Non-pigmented ciliary epithelial cell (primary cell): Measurements from ENCODE around the gene DPH6.
"Not testable (repeated sequence)": the region's sequence is repeated elsewhere in the genome, so short reads cannot be mapped to it uniquely, and the experiment has no call there.

Experiments used
- DNase-seq: peaks from one replicate; pipeline ENCODE4 v3.0.0-alpha.2; 2010; ENCODE audit warnings: low read depth

The DPH6 gene, protein sequence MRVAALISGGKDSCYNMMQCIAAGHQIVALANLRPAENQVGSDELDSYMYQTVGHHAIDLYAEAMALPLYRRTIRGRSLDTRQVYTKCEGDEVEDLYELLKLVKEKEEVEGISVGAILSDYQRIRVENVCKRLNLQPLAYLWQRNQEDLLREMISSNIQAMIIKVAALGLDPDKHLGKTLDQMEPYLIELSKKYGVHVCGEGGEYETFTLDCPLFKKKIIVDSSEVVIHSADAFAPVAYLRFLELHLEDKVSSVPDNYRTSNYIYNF

DNA sequence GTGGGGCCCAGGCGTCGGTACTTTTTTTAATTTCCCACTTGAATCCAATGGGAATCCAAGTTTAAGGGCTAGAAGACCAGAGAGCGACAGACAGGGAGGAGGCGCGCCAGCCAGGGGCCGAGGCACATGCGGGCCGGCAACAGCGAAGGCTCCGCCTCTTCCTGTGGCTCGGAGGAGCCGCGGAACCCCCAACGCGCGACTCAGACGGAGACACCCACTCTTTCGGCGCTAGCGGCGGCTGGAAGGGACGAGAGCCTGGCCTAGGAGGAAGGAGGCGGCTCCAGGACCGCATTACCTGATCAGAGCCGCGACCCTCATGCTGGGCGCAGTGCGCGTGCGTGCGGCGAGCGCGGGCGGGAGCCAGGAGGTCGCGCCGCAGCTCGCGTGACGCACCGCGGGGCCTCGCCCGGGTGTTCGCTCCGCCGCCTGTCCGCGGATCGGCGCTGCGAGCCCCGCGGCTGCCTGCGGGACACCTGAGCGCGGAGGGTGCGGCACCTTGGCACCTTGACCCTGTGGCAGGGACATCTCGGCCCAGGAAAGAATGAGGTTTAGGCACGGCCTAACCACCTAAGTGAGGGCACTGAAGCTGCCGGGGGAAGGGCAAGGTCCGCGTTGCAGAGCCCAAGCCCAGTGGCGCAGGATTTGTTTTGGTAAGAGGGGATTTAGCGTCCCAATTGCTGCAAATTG lies at the start of gene DPH6:
DPH6 (minus strand) TSS at position 342 of the 687 bp plus-strand sequence; CDS start at position 318, 24 bp downstream.
- DNase-seq = peak; percentile 31

- DNase-seq = no peak
These were observed 49.7 kb upstream of the DPH6 start for GRCh38 chr15:35595656-35596055.

DNA sequence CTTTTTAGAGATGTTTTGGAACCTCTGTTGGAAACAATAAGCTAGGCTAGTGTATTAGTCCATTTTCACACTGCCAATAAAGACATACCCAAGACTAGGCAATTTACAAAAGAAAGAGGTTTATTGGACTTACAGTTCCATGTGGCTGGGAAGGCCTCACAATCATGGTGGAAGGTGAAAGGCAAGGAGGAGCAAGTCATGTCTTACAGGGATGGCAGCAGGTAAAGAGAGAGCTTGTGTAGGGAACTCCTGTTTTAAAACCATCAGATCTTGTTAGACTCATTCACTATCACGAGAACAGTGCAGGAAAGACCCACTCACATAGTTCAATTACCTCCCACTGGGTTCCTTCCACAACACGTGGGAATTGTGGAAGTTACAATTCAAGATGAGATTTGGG lies 46.0 kb upstream of the DPH6 start:
- not testable (repeated sequence) for DNase-seq

DNA sequence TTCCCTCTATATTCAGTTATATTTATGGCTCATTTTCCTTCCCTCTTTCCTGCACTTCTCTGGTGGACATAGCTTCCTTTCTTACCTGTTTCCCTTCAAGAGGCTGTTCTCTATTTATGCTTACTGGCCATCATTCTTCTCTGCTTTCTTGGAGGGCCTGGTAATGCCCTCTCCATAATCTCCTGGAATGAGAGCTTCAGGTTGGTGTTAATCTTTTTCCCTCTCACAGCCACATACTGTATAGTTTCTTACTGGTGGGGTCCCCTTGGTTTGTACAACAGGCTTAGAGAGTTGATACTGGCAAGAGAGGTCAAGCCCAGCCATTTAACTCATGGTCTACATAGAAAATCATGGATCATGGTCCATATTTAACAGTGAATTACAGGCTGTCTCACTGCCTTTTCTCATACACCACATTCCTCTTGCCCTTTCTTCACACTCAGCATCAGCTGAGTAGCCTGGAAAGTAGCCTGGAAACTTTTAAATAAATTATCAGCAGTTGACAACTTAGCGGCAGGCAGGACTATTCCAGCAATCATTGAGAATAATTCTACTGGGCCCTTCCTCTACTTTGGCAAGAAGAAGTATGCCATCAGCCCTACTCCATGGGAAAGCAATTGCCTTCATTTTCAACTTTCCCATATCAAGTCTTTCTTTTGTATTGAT lies 38.0 kb upstream of the DPH6 start:
- no peak for DNase-seq

GRCh38 chr15:35580606-35581005 lies 34.6 kb upstream of the DPH6 start:
- DNase-seq = no peak

DNA sequence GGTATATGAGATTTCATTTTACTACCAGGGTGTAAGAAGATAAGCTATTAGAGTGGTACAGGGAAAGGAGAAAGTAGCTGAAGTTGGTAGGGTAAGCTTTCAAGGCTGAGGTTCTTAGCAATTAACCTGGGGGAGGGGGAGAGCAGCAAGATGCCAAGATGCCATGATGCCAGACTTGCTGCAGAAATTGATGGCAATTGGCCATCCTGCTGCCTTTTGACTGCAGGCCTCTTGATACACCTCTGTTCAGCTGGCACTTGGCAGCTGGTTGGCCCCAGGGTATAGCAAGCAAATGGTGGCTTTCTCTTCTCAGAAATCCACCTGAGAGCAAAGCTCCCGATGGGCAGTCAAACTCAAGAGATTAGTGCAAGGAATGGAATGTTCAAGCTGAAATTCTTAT lies 21.4 kb upstream of the DPH6 start:
- no peak for DNase-seq

DNA sequence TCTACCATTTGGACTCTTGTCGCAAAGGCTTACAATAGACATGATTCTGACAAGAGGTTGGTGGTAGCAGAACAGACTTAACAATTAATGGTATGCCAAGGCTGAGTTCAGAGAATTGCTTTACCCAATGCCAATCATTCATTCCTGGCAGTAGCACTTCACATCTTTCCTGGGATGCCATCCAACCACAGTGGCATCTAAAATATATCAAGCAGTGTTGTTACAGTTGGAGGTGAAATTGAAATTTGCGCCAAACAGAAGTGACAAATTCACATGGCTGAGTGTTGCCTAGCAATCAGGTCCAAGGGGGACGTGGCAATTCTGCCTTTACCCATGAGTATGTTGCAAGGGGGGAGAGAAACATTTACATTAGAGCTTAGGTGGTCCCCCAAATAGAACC lies 21.0 kb upstream of the DPH6 start:
- DNase-seq = no peak

- no peak for DNase-seq
These were observed 19.9 kb upstream of the DPH6 start for GRCh38 chr15:35565901-35566300.

- no peak for DNase-seq
These were observed 16.7 kb upstream of the DPH6 start for GRCh38 chr15:35562641-35563040.

DNA sequence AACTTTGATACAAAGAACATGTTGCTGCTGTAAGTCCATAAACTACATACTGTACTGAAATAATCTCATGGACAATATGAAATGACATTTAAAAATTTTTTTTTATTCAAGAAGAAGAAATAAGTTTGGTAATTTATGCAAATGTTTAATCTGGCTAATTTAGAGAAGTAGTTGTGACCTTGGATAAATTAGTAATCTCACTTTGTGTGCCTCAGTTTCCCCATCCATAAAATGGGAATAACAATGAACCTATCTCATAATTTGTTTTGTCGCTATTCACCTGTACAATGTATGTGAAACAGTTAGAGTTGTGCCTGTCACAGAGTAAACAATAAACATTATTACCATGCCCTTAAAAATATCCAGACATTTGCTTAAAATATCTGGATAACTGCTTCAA lies 15.3 kb upstream of the DPH6 start:
- DNase-seq = no peak

GRCh38 chr15:35560870-35561269 lies 14.9 kb upstream of the DPH6 start:
- DNase-seq = no peak

DNA sequence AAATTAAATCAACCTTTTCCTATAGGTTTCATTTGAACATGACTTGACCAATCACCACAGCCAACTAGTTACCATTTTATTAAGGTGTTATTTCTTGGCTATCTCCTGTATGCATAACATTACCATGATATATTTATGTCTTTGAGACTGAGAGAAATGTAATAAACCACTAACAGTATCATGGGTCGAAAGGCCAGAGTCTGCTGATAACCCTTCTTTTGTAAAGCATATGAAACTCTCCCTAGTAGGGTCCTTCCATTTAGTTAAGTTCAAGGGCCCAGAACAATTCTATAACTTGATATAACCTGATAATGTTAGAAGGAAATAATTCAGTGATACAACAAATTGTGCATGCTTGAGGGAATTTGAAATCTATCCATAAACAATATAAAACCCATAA lies 14.3 kb upstream of the DPH6 start:
- no peak for DNase-seq

DNA sequence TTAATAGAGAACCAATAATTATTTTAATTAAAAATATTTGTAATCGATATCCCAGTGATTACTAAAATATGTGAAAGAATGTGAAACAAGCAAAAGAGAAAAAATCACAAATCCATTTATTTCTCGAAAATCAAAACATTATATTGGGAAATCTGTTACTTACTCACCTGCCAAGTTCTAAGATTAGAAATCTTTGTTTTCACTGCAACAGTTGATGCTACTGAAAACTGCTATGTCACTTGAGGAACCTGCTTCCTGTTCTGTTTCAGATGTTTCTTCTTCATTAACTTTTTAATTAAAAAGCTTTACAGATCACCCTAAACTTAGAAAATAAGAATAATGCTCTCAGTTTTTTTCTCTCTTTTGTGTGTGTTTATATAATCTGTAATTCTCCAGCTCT lies 13.7 kb upstream of the DPH6 start:
- DNase-seq = no peak

DNA sequence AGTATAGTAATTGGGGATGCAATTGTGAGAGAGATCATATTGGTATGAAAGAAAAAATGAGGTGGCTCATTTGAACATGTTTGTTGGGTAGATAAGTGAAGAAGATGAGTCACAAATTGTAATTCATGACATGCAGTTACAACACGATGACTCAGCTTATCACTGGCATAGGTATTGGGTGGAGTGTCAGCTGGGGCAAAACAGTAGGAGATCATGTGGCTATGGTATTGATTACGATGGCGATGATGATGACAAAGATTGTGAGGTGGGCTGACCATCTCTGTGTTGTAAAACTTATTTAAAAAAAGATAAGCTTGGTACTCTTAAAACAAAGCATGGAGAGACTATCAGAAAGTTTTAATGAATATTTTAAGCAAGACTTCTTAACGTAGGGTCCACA lies 11.6 kb upstream of the DPH6 start:
- DNase-seq = peak; percentile 71

DNA sequence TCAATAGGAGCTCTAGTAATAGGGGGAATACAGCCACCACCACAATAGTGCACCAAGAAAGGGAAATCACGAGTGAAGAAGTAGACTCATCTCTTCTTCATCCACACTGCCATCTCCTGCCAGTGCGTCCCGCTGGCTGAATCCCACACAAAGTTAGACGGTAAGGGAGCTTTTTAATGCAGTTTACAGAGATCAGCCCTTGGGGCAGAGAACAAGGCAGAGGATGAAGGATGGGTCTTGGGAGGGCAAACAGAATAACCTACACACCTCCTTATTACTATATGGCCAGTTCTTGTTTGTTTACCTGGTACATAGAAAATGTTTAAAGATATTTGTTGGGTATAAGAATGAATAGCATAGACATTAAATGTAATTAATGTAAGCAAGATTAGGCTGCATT lies 11.0 kb upstream of the DPH6 start:
- no peak for DNase-seq

- DNase-seq = no peak
These were observed 9.3 kb upstream of the DPH6 start for GRCh38 chr15:35555244-35555643.

DNA sequence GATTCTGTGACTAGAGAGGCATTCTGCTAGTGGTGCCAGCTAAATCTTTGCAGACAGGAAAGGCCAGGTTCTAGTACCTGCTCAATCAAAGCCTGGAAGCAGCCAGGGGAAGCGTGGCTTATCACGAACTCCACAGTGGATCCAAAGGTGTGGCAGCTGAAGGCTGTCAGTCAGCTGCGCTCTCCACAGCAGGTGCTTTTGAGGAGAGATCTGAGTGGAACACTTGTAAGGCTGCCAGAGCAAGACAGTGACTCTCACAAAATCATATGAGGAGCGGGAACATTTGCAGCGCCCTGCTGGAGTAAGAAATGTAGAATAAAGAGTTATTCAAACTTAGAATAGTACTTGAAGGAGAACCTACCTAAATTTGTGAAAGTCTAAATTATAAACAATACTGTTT lies 5.0 kb upstream of the DPH6 start:
- no peak for DNase-seq

DNA sequence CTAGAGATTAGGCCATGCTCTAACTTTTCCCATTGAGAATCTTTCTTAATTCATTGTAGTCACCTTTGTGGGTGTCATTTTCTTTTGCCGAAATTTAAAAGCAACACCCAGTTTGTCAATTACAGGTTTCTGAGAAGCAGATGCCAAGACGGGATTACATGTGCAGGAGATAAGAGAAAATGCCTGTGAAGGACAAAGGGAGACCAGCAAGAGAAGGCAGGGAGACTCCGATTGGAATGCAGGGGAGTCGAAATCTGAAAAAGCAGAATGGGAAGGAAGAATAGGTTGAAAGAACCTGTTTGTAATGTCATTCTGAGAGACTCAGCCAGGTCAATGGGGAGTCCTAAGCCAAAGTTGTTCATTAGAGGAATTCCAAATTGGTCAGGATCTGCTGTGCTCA lies 3.6 kb upstream of the DPH6 start:
- no peak for DNase-seq

GRCh38 chr15:35548435-35548834 lies 2.5 kb upstream of the DPH6 start:
- no peak for DNase-seq

DNA sequence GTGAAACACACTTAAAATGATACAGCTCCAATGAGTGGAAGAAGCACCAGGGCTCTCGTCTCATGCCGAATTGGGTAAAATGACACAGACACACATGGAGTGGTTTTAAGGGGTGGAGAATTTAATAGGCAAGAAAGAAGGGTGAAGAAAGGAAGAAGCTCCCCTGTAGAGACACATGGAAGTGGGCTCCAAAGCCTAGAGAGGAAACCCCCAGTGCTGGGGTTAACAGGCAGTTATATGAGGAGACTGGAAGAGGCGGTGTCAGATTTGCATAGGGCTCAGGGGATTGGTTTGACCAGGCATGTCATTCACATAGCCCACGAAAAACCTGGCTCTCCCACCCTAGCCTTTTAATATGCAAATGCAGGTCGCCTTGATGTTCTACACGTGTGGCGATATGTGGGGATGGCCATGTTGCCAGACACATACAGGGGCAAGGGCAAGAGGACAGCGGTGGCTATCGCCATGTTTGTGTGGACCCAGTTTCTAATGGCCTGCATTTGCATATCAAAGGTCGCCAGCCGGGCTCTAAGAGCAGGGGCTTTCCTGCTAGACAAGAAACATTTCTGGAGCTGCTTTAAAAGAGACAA lies 1.9 kb upstream of the DPH6 start:
- no peak for DNase-seq

DNA sequence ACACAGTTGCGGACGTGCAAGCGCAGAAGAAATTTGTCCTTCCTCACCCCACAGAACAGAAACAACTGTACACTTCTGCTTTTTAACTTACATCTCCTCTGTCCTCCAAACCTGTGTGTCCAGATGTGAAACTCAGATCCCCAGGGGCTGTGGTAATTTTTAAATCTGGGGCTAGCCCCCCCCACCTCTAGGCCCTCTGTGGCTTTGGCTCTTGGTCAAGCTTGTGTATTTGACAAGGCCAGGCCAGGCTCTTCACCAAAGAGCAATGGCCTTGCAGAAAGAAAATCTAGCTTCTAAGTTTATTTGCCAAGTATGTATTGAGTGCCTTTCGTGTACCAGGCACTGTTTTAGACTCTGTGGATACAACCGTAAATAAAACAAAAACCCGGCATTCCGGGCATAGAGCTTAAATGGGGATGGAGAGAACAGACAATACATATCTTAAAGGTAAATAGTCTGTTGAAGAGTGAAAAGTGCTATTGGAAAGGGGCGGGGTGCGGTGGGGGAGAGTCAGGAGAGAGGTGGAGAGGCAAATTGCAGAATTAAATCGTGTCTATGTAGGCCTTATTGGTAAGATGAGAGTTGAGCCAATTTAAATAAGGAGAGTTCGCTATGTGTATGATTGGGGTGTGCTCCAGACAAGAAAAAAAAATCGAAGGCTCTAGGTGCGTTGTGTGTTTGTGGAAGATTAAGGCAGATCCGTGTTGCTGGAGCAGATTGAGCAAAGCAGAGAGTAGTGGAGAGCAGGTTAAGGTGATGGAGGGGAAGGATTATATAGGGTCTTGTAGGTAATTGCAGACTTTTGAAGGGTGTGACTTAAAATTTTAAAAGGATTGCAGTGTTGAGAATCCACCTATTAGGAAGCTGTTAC lies 781 bp upstream of the DPH6 start:
- DNase-seq = no peak

GRCh38 chr15:35545316-35545823 lies 595 bp downstream of the DPH6 start:
- no peak for DNase-seq
